KMS-11 (cell line): ENCODE data around the gene SNX1.

ENCODE experiments used
- H2AFZ ChIP-seq: fragments of 200-600 bp; sonication (generic); 2 replicates; pipeline ENCODE4 v1.6.1; 2016; ENCODE audit warnings: antibody characterized with exemption, mixed run types, low read depth
- H3K27ac ChIP-seq: fragments of 200-600 bp; sonication (generic); 2 replicates; pipeline ENCODE4 v1.6.1; 2016; ENCODE audit warnings: mild to moderate bottlenecking, mixed run types
- H3K27me3 ChIP-seq: fragments of 200-600 bp; sonication (generic); 2 replicates; pipeline ENCODE4 v1.6.1; 2017; ENCODE audit warnings: mild to moderate bottlenecking, low read depth, mixed run types, moderate library complexity; ENCODE audit not compliant: insufficient read depth
- H3K36me3 ChIP-seq: fragments of 200-600 bp; sonication (generic); 2 replicates; pipeline ENCODE4 v1.6.1; 2017; ENCODE audit warnings: mild to moderate bottlenecking, mixed run types; ENCODE audit not compliant: insufficient read depth
- H3K4me1 ChIP-seq: fragments of 200-600 bp; sonication (generic); 2 replicates; pipeline ENCODE4 v1.6.1; 2016; ENCODE audit warnings: mild to moderate bottlenecking, low read depth, mixed run types; ENCODE audit not compliant: poor library complexity, severe bottlenecking
- H3K4me2 ChIP-seq: fragments of 200-600 bp; sonication (generic); 2 replicates; pipeline ENCODE4 v1.7.0; 2016; ENCODE audit warnings: mild to moderate bottlenecking, mixed run types
- H3K4me3 ChIP-seq: fragments of 200-600 bp; sonication (generic); IDR thresholded peaks from 2 replicates; pipeline ENCODE4 v1.6.1; 2017; ENCODE audit warnings: low read depth, low read length, mixed read lengths; ENCODE audit not compliant: insufficient read depth
- H3K79me2 ChIP-seq: fragments of 200-600 bp; sonication (generic); 2 replicates; pipeline ENCODE4 v1.6.1; 2016; ENCODE audit warnings: low read depth, mixed run types; ENCODE audit not compliant: insufficient read depth
- H3K9ac ChIP-seq: fragments of 200-600 bp; sonication (generic); 2 replicates; pipeline ENCODE4 v1.6.1; 2016; ENCODE audit warnings: mild to moderate bottlenecking, mixed run types
- H4K20me1 ChIP-seq: fragments of 200-600 bp; sonication (generic); 2 replicates; pipeline ENCODE4 v1.6.1; 2016; ENCODE audit warnings: mild to moderate bottlenecking, mixed run types; ENCODE audit not compliant: insufficient read depth
- TF ChIP-seq, protein P1 (sequence below): fragments of 200-600 bp; sonication (generic); conservative IDR thresholded peaks from 2 replicates; pipeline ENCODE4 v1.6.1; 2017; ENCODE audit warnings: low read depth, mild to moderate bottlenecking, antibody characterized with exemption, low read length, moderate library complexity, mixed read lengths

The SNX1 gene

DNA sequence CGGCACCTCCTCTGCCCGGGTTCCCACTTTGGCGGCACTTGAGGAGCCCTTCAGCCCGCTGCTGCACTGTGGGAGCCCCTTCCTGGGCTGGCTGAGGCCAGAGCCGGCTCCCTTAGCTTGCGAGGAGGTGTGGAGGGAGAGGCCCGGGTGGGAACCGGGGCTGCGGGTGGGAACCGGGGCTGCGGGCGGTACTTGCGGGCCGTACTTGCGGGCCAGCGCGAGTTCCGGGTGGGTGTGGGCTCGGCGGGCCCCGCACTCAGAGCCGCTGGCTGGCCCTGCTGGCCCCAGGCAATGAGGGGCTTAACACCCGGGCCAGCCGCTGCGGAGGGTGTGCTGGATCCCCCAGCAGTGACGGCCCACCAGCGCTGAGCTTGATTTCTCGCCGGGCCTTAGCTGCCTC, 35.1 kb upstream of the SNX1 start:
- Histone ChIP-seq H3K4me3 (no peak overlapping the region), H3K27me3 (no peaks in the 10 kb centered on the region), H2AFZ (no peak overlapping the region), H3K4me2 (no peak overlapping the region), H4K20me1 (no peaks in the 10 kb centered on the region), H3K9ac (no peak overlapping the region), H3K79me2 (no peaks in the 10 kb centered on the region), H3K27ac (no peak overlapping the region), H3K36me3 (no peaks in the 10 kb centered on the region), H3K4me1 (no peaks in the 10 kb centered on the region)
- TF ChIP-seq, protein P1, sequence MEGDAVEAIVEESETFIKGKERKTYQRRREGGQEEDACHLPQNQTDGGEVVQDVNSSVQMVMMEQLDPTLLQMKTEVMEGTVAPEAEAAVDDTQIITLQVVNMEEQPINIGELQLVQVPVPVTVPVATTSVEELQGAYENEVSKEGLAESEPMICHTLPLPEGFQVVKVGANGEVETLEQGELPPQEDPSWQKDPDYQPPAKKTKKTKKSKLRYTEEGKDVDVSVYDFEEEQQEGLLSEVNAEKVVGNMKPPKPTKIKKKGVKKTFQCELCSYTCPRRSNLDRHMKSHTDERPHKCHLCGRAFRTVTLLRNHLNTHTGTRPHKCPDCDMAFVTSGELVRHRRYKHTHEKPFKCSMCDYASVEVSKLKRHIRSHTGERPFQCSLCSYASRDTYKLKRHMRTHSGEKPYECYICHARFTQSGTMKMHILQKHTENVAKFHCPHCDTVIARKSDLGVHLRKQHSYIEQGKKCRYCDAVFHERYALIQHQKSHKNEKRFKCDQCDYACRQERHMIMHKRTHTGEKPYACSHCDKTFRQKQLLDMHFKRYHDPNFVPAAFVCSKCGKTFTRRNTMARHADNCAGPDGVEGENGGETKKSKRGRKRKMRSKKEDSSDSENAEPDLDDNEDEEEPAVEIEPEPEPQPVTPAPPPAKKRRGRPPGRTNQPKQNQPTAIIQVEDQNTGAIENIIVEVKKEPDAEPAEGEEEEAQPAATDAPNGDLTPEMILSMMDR: no peak

DNA sequence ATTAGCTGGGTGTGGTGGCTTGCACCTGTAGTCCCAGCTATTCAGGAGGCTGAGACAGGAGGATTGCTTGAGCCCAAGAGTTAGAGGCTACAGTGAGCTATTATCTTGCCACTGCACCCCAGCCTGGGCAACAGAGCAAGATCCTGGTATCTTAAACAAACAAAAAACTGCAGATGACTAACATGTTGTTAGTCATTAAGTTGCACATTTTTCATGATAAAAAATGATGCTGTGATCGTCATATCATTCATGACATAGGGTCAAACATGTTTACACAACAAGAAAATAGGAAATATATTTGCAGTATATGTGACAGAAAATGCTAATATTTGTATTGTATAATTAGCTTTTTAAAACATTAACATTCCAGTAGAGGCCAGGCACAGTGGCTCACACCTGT, 29.3 kb upstream of the SNX1 start:
- TF ChIP-seq, protein P1: no peak
- no peak overlapping the region for H3K4me3 ChIP-seq

DNA sequence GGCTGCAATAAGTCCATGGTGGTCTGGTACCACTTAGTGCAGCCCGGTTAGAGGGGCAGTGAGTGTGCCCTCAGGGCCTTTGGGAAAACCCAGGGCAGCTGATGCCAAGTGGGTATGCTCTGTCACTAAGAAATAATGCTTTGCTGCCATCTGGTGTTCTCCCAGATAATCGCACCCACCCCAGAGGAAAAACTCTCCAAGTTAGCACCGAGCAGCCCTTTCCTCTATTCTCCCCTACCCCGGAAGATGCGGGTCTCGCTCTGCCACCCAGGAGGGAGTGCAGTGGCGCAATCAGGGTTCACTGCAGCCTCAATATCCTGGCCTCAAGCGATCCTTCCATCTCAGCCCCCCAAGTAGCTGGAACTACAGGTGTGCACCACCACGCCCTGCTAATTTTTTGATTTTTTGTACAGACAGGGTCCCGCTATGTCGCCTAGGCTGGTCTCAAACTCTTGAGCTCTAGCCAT, 28.2 kb upstream of the SNX1 start:
- peak overlapping the region; percentile 7; the same call in 1 of the 2 replicates for H3K4me2 ChIP-seq
- peaks cover 3% of the 10 kb centered on the region for H3K4me1 ChIP-seq
- no peaks in the 10 kb centered on the region for H3K36me3 ChIP-seq
- no peak overlapping the region for H2AFZ ChIP-seq
- H3K4me3 ChIP-seq: no peak overlapping the region
- no peak overlapping the region for H3K9ac ChIP-seq
- no peaks in the 10 kb centered on the region for H3K79me2 ChIP-seq
- TF ChIP-seq, protein P1: peak; percentile 66
- H3K27me3 ChIP-seq: no peaks in the 10 kb centered on the region
- H4K20me1 ChIP-seq: no peaks in the 10 kb centered on the region
- no peak overlapping the region for H3K27ac ChIP-seq

More for the DNA sequence above, 29.3 kb upstream of the SNX1 start:
- Histone ChIP-seq H3K79me2 (no peaks in the 10 kb centered on the region), H3K4me2 (no peak overlapping the region), H3K4me1 (peaks cover 3% of the 10 kb centered on the region), H3K27ac (no peak overlapping the region), H2AFZ (no peak overlapping the region), H3K9ac (no peak overlapping the region), H3K27me3 (no peaks in the 10 kb centered on the region), H4K20me1 (no peaks in the 10 kb centered on the region), H3K36me3 (no peaks in the 10 kb centered on the region)

DNA sequence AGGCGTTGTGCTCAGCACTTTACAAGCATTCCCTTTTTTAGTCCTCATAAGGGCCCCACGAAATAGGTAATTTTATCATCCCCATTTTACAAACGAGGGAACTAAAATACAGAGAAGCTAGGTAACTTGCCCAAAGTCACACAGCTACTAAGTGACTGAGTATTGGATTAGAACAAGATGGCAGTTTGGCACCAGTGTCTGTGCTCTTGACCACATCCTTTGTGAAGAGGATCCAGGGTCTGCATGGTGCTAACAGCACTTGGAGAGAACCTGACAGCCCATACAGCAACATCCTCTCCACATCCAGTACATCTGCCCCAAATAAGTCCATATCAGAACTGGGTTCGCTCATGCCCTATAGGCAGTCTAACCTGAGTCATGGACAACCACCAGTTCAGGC, 27.6 kb upstream of the SNX1 start:
- Histone ChIP-seq H4K20me1 (no peaks in the 10 kb centered on the region), H3K9ac (no peak overlapping the region), H3K27me3 (no peaks in the 10 kb centered on the region), H3K27ac (no peak overlapping the region), H3K79me2 (no peaks in the 10 kb centered on the region), H3K4me3 (no peak overlapping the region), H2AFZ (no peak overlapping the region), H3K36me3 (no peaks in the 10 kb centered on the region), H3K4me1 (peaks cover 3% of the 10 kb centered on the region), H3K4me2 (peak overlapping the region; percentile 7; the same call in 1 of the 2 replicates)
- TF ChIP-seq, protein P1: no peak
